SJCRH30 (cell line): ENCODE measurements around the gene CCDC73. TPM values are rescaled to one million over a fixed set of nuclear protein-coding genes. Genes with fewer than 3 reads are reported as not detected.
"Not testable (repeated sequence)": the region's sequence is repeated elsewhere in the genome, so short reads cannot be mapped to it uniquely, and the experiment has no call there.

ENCODE experiments used
- DNase-seq, 2 experiments: peaks; one replicate each; pipeline ENCODE4 v3.0.0-alpha.2; 2015 to 2020
- H3K27ac ChIP-seq: fragments of 250-450 bp; sonication (Bioruptor Pico); 2 replicates; pipeline ENCODE4 v1.5.1; 2020; ENCODE audit warnings: mild to moderate bottlenecking, moderate library complexity
- H3K27me3 ChIP-seq: fragments of 250-450 bp; sonication (Bioruptor Pico); 2 replicates; pipeline ENCODE4 v1.5.1; 2020; ENCODE audit warnings: mild to moderate bottlenecking, moderate library complexity
- H3K36me3 ChIP-seq: fragments of 250-450 bp; sonication (Bioruptor Pico); 2 replicates; pipeline ENCODE4 v1.5.1; 2020; ENCODE audit warnings: mild to moderate bottlenecking, moderate library complexity
- H3K4me1 ChIP-seq: fragments of 250-450 bp; sonication (Bioruptor Pico); 2 replicates; pipeline ENCODE4 v1.5.1; 2020; ENCODE audit warnings: mild to moderate bottlenecking, moderate library complexity
- H3K4me3 ChIP-seq: fragments of 250-450 bp; sonication (Bioruptor Pico); 2 replicates; pipeline ENCODE4 v1.5.1; 2020; ENCODE audit warnings: mild to moderate bottlenecking, moderate library complexity
- H3K9me3 ChIP-seq: fragments of 250-450 bp; sonication (Bioruptor Pico); replicated peaks from 2 replicates; pipeline ENCODE4 v1.5.1; 2020; ENCODE audit warnings: mild to moderate bottlenecking, moderate library complexity
- total RNA-seq: library from RNA; depleted of rRNA; stranded (reverse); fragments of >200 nt; shearing (Covaris generic); gene quantifications from 2 replicates; pipeline ENCODE4 v1.2.3, GENCODE V29; 2014; rRNA removed

CCDC73 gene
- total RNA-seq = 0.02 TPM in 1 of 2 replicates, not detected in the other

DNA sequence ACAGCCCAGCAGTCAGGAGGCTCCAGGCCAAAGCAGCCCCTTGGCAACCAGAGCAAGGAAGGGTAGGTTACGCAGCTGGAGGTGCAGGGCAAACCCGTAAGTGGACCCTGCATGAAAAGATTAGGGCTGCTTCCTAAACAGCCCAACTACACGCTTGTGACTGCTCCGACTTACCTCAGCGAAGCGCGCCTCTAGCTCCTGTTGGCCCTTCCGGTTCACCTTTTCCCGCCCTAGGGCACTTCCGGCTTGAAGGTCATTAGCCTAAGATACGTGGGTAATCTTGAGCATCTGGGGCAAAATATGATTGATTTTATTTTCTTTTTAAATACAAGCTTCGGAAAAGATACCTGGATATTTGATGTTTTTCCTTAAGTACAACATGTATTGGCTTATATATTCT is at the start of gene CCDC73:
Gene CCDC73, minus strand, starts transcription at position 224 of the 400 bp plus-strand sequence. CDS start 34,419 bp downstream, outside the sequence.
- H3K9me3 ChIP-seq = no peaks in the 10 kb centered on the region
- DNase-seq = no peak
- H3K36me3 ChIP-seq = no peaks in the 10 kb centered on the region
- peaks cover 3% of the 10 kb centered on the region; the same call in 1 of the 2 replicates for H3K27me3 ChIP-seq
- H3K27ac ChIP-seq = no peak within 1 kb of the TSS
- H3K4me3 ChIP-seq = no peak within 1 kb of the TSS
- H3K4me1 ChIP-seq = no peaks in the 10 kb centered on the region

DNA sequence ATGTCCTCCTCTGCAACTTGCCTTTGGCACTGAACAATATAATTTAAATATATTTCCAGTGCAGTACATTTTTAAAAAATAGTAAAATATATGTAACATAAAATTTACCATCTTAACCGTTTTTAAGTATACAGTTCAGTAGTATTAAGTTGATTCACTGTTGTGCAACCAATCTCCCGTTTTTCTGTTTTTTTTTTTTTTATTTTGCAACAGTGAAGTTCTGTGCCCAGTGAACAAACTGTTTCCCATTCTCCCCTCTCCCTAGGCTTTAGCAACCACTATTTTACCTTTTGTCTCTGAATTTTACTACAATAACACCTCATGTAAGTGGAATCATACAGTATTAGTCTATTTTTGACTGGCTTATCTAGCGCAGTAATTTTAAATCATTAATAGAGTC is 49.1 kb upstream of the CCDC73 start:
- H3K27me3 ChIP-seq = no peaks in the 10 kb centered on the region
- H3K9me3 ChIP-seq = no peaks in the 10 kb centered on the region
- DNase-seq = no peak
- no peaks in the 10 kb centered on the region for H3K36me3 ChIP-seq
- no peaks in the 10 kb centered on the region for H3K4me1 ChIP-seq
- no peak overlapping the region for H3K4me3 ChIP-seq
- H3K27ac ChIP-seq = no peak overlapping the region

DNA sequence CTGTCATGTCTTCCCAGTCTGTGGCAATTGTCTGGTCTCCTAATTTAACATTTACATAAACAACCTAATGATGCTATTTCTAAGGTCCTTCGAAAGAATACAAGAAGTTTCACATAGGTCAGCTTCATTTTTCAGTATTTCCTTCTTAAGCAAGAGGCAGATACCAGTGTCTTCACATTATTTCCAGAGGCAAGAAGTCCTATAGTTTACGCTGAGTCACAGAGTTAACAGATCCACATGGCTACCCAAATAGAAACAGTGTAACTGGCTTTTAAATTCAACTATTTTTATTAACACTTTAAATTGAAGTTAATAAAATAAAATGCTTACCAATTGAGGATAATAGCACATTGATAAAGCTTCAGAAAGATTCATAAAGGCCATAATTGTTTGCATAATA is 46.1 kb upstream of the CCDC73 start:
- Histone ChIP-seq H3K27me3 (no peaks in the 10 kb centered on the region), H3K36me3 (no peaks in the 10 kb centered on the region), H3K27ac (no peak overlapping the region), H3K4me1 (no peaks in the 10 kb centered on the region), H3K4me3 (no peak overlapping the region), H3K9me3 (no peaks in the 10 kb centered on the region)
- DNase-seq = no peak

DNA sequence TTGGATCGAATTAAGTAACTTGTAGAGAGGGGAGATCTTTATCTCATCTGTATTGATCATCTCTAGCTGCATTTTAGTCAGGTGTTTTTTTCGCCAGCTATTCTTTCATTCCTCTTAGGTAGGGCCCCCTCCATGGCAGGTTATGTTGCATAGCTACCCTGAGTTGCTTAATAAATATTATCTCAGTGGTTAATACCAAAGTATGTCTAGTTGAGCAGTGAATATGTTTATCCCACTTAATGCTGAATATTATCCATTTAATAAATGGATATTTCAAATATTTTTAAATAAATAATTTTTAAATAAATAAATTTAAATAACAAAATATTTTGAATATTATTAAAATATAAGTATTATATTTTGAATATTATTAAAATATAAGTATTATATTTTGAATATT is 44.8 kb upstream of the CCDC73 start:
- DNase-seq = no peak
- Histone ChIP-seq H3K4me3 (no peak overlapping the region), H3K9me3 (no peaks in the 10 kb centered on the region)

DNA sequence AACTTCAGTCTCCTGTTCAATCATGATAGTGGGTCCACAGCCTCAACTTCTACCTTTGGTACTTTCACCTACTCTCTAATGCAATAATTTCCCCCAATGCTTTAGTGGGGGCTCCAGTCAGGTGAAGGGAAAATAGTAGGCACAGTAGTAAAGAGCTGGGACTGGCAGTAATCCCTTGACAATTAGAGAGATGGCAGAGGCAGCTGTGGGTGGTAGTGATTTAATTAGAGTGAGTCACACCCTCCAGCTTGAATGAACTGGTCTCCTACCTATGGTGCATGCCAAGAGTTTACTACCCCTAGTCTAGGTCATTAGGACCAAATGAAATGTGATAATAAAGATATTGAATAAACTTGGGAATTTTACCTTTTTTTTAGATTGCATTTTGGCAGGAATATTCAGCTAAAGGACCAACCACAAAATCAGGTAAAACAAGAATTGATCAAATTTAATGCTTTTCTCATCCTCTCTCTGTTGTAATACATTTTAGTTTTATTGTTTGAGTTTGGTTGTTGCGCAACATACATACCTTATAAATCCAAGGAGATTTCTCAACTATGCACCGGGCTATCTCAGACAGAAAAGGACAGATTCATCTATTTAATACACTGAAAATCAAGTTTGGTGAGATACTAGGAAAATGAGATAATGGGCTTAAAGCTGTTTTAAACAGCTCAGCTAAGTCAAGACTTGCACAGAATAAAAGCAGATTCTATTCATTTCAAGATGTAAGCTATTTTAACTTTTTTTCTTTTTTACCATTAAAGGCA is 44.2 kb upstream of the CCDC73 start:
- H3K27me3 ChIP-seq = no peaks in the 10 kb centered on the region
- DNase-seq = peak in 1 of 2 experiments; percentile 1
- H3K27ac ChIP-seq = no peak overlapping the region

More for the DNA sequence above, 44.8 kb upstream of the CCDC73 start:
- Histone ChIP-seq H3K27ac (no peak overlapping the region), H3K36me3 (no peaks in the 10 kb centered on the region), H3K27me3 (no peaks in the 10 kb centered on the region), H3K4me1 (no peaks in the 10 kb centered on the region)

DNA sequence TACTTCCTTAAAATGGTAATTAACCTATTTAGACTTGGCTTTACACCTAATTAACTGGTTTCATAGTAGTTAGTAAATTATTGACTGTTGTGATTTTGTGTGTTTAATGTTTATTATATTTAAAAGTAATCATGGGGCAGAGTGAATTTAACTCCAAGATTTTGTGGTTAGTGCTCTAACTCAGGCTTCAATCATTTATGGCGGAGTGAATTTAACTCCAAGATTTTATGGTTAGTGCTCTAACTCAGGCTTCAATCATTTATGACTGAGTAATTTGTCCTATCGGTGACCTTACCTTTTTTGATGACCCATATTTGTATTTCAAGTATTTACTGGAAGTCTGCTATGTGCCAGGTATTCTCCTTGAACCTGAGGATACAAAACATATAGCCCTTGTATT is 42.5 kb upstream of the CCDC73 start:
- Histone ChIP-seq H3K9me3 (no peaks in the 10 kb centered on the region), H3K4me3 (no peak overlapping the region)
- no peak for DNase-seq

More for the DNA sequence above, 44.2 kb upstream of the CCDC73 start:
- Histone ChIP-seq H3K4me3 (no peak overlapping the region), H3K4me1 (no peaks in the 10 kb centered on the region), H3K36me3 (no peaks in the 10 kb centered on the region), H3K9me3 (no peaks in the 10 kb centered on the region)

DNA sequence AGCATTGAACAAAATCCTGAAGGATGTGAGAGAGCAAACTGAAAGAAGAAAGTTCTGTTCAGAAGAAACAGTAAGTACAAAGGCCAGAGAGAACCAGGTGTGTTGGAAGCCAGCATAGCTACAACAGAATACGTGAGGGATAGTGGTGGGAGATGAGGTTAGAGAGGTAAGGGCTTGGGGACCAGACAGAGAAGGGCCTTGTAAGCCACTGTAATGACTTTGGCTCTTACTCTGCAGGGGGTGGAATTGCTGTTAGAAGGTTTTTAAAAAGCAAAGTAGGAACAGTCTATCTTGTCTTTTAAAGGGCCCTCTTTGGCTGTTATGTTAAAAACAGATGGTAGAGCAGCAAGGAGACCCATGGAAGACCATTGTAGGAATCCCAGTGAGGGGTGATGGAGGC is 39.5 kb upstream of the CCDC73 start:
- no peak overlapping the region for H3K27ac ChIP-seq
- H3K9me3 ChIP-seq = no peaks in the 10 kb centered on the region
- DNase-seq = no peak
- H3K4me3 ChIP-seq = no peak overlapping the region
- H3K4me1 ChIP-seq = no peaks in the 10 kb centered on the region
- no peaks in the 10 kb centered on the region for H3K27me3 ChIP-seq
- H3K36me3 ChIP-seq = no peaks in the 10 kb centered on the region

More for the DNA sequence above, 42.5 kb upstream of the CCDC73 start:
- Histone ChIP-seq H3K36me3 (no peaks in the 10 kb centered on the region), H3K27ac (no peak overlapping the region), H3K27me3 (no peaks in the 10 kb centered on the region), H3K4me1 (no peaks in the 10 kb centered on the region)

DNA sequence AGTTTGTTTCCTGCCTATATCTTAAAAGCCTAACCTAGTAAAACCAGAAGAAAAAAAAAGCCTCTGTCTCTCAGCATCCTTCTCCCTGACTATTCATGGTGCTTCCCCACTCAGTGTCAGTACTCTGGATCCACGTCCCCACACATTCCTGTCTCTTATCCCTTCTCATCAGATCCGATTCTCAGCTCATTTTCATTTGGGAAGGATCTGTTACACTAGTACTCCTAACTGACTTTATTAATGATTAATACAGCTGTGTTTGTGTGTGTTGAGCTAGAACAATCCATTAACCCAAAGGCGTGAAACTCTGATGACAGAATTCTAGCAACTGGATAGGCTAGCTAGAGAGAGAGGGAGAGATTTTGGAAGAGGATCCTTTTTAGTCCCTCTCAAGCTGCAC is 36.8 kb upstream of the CCDC73 start:
- Histone ChIP-seq H3K36me3 (no peaks in the 10 kb centered on the region), H3K4me3 (no peak overlapping the region), H3K4me1 (no peaks in the 10 kb centered on the region), H3K27ac (no peak overlapping the region), H3K9me3 (no peaks in the 10 kb centered on the region), H3K27me3 (no peaks in the 10 kb centered on the region)
- no peak for DNase-seq

DNA sequence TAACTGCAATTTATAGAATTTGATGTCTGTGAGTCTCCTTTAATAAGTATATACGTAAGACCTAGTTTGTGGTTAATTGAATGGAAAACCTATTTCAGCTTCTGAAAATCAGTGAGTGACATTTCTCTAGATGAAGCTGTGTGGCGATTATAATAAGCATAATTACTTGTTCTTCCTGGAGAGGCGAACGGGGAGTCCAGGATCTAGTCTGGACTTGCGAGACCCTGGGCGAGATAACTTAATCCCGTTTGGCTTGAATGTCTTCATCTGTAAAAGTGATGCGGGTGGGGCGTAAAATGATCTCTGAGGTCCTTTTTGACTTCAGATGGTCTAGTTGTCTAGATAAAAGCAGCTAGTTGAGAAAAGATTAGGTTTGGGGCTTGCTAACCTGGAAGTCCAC is 36.3 kb upstream of the CCDC73 start:
- no peak overlapping the region for H3K4me3 ChIP-seq
- no peak for DNase-seq
- H3K9me3 ChIP-seq = no peaks in the 10 kb centered on the region
- no peaks in the 10 kb centered on the region for H3K4me1 ChIP-seq
- no peak overlapping the region for H3K27ac ChIP-seq
- H3K36me3 ChIP-seq = no peaks in the 10 kb centered on the region
- H3K27me3 ChIP-seq = no peaks in the 10 kb centered on the region

DNA sequence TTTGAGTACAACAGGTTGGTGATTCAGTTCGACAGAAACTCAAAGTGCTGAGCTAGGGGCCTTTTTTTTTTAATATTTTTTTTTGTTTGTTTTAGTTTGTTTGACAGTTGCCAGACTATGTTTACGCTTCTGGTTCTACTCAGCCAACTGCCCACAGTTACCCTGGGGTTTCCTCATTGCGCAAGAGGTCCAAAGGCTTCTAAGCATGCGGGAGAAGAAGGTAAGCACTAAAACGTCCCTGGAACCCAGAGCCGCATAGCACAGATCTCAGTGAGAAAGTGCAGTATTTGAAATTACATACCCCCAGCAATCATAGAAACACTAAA is 35.9 kb upstream of the CCDC73 start:
- Histone ChIP-seq H3K9me3 (no peaks in the 10 kb centered on the region), H3K4me3 (no peak overlapping the region), H3K36me3 (no peaks in the 10 kb centered on the region), H3K27ac (no peak overlapping the region), H3K4me1 (no peaks in the 10 kb centered on the region), H3K27me3 (no peaks in the 10 kb centered on the region)
- no peak for DNase-seq

DNA sequence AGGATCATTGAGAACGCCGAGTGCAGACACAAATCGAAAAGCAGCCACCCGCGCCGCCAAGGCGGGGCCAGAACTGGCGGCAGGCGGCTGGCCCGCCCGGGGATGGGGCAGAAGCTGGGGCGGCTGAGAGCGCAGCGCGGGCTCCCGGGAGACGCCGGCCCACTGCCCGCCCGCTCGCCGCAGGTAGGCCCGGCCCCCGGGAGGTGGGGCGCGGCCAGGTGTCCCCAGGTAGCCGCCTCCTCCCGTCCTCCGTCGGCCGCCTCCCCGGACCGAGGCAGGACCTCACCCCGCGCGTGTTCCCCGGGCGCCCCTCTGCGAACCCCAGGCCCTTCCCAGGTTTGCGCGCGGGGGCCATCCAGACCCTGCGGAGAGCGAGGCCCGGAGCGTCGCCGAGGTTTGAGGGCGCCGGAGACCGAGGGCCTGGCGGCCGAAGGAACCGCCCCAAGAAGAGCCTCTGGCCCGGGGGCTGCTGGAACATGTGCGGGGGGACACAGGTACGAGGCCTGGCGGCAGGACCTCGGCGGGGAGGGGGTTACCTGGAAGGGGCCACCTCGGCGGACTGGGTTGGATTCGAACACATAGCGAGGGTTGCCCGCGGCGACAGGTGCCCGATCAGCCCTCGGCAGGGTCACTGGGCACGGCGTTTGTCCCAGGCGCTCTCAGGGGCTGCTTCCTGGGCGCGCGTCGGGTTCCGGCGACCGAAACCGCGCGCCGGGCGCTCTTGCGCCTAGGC is 35.4 kb upstream of the CCDC73 start, which contains the start of gene PRRG4:
Gene PRRG4, plus strand, starts transcription at position 248 of the 733 bp plus-strand sequence. CDS start 603 bp downstream, outside the sequence.
- no peaks in the 10 kb centered on the region for H3K9me3 ChIP-seq
- H3K27ac ChIP-seq = no peak within 1 kb of the TSS
- DNase-seq = no peak
- H3K36me3 ChIP-seq = no peaks in the 10 kb centered on the region
- H3K4me3 ChIP-seq = no peak within 1 kb of the TSS
- no peaks in the 10 kb centered on the region for H3K27me3 ChIP-seq
- H3K4me1 ChIP-seq = no peaks in the 10 kb centered on the region

DNA sequence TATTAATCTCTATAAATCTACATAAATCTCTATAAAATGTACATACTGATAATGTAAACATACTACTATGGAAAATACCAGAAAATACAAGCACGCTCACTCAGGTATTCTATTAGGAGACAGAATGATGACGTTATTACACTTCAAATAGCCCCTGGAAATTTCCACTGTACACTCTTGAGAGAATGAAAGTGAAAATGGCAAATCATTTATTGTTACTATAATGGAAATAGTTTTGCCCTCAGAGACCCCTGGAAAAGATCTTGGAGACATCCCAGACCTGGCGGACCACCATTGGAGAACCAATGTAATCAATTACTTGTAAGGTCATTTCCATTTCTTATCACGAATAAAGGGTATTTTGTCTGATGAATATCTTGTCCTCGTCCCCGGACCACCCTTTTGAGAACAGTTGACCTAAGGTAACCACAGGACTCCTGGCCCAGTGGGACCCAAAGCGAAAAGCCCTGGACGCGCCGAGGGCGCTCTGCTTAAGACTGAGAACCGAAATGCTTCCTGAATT is 34.8 kb upstream of the CCDC73 start:
- no peak overlapping the region for H3K27ac ChIP-seq
- DNase-seq = no peak
- no peaks in the 10 kb centered on the region for H3K9me3 ChIP-seq
- no peaks in the 10 kb centered on the region for H3K36me3 ChIP-seq
- H3K4me3 ChIP-seq = no peak overlapping the region
- H3K27me3 ChIP-seq = no peaks in the 10 kb centered on the region
- H3K4me1 ChIP-seq = no peaks in the 10 kb centered on the region

DNA sequence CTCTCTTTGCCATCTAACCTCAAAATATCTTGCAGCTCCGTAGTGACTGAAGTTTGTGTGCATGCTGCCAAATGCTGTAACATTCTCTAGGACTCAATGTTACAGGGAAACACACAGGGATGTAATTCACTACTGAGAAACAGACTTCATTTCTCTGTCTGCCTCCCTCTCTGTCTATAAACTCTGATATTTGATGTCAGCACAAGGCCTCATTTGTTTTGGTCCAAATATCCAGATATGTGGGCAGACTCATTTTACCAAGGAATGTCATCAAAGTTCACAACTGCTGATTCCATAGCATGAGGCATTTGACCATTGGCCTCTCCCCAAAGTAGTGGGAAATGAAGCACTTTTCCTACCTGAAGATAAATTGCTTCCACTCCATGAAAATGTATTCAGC is 32.8 kb upstream of the CCDC73 start:
- Histone ChIP-seq H3K4me1 (no peaks in the 10 kb centered on the region), H3K27ac (no peak overlapping the region), H3K27me3 (no peaks in the 10 kb centered on the region), H3K9me3 (no peaks in the 10 kb centered on the region), H3K4me3 (no peak overlapping the region), H3K36me3 (no peaks in the 10 kb centered on the region)
- DNase-seq = no peak

DNA sequence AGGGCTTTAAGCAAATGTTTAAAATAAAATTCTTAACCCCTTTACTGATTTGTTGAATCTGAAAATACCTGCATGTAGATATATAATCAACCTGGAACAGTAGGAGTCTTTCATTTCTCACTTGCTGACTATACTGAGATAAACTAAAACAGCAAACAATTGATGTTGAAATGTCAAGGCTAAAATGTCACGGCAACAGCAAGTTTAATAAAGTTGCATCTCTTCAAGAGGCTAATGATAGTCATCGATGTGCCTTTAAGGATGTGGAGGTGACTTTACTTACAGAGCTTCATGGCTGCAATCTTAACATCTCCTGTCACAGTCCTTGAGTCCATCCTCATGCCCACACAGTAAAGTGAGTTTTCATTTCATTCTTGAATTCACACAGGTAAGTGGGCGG is 31.7 kb upstream of the CCDC73 start:
- no peak for DNase-seq
- no peaks in the 10 kb centered on the region for H3K36me3 ChIP-seq
- H3K4me1 ChIP-seq = 0 out of 2 replicates have a peak, but pooled peaks cover 5% of the 10 kb centered on the region
- H3K4me3 ChIP-seq = no peak overlapping the region
- H3K27me3 ChIP-seq = no peaks in the 10 kb centered on the region
- no peaks in the 10 kb centered on the region for H3K9me3 ChIP-seq
- no peak overlapping the region for H3K27ac ChIP-seq

DNA sequence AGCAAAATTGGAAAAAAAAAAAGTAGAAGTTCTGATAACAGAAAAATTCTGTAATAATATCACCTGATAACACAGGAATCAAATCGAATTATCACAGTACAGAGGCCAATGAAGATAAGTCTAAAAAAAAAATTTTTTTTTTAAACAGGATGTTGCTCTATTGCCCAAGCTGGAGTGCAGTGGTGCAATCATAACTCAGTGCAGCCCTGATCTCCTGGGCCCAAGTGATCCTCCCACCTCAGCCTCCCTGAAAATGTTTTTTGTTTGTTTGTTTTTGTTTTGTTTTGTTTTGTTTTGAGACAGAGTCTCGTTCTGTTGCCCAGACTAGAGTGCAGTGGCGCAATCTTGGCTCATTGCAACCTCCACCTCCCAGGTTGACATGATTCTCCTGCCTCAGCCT is 29.2 kb upstream of the CCDC73 start:
- not testable (repeated sequence) for H3K4me1 ChIP-seq, H3K27me3 ChIP-seq, DNase-seq, H3K27ac ChIP-seq, H3K4me3 ChIP-seq, H3K36me3 ChIP-seq, H3K9me3 ChIP-seq
